Measurements from ENCODE around the gene COL4A2.

The COL4A2 gene

GRCh38 chr13:110354123-110354627 lies 47.1 kb downstream of the COL4A2 start:
- TF ChIP-seq, protein P1, sequence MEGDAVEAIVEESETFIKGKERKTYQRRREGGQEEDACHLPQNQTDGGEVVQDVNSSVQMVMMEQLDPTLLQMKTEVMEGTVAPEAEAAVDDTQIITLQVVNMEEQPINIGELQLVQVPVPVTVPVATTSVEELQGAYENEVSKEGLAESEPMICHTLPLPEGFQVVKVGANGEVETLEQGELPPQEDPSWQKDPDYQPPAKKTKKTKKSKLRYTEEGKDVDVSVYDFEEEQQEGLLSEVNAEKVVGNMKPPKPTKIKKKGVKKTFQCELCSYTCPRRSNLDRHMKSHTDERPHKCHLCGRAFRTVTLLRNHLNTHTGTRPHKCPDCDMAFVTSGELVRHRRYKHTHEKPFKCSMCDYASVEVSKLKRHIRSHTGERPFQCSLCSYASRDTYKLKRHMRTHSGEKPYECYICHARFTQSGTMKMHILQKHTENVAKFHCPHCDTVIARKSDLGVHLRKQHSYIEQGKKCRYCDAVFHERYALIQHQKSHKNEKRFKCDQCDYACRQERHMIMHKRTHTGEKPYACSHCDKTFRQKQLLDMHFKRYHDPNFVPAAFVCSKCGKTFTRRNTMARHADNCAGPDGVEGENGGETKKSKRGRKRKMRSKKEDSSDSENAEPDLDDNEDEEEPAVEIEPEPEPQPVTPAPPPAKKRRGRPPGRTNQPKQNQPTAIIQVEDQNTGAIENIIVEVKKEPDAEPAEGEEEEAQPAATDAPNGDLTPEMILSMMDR (IDR thresholded peaks at IDR 0.05): no peak

DNA sequence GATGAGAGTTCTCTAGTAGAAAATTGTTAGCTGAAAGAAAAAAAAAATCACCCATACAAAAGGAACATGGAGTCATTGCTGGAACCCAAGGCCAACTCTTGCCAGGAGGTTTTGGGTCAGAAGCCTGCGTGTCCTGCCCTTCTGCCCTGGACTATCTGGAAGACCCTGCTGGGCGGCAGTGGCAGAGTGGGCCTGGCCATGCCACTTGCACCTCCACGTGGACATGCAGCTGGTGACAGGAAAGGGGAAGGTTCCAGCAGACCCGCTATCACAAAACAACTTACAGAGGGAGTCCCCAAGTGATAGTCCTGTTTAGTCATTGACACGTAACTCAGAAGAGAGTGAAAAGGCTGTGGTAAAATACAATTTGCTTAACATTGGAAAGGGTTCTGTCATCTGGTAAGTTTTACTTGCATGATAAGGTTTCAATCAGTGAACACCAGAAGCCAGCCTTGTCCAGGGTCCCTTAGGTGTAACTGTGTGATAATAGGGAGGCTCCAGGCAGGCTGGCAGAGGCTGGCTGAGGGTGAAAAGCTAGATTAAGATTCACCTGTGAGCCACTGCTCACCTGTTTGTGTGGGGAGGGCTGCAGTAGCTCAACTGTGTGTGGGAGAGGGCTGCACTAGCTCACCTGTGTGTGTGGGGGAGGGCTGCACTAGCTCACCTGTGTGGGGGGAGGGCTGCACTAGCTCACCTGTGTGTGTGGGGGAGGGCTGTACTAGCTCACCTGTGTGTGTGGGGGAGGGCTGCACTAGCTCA lies 47.8 kb downstream of the COL4A2 start:
- TF ChIP-seq, protein P1 (IDR thresholded peaks at IDR 0.05): no peak

DNA sequence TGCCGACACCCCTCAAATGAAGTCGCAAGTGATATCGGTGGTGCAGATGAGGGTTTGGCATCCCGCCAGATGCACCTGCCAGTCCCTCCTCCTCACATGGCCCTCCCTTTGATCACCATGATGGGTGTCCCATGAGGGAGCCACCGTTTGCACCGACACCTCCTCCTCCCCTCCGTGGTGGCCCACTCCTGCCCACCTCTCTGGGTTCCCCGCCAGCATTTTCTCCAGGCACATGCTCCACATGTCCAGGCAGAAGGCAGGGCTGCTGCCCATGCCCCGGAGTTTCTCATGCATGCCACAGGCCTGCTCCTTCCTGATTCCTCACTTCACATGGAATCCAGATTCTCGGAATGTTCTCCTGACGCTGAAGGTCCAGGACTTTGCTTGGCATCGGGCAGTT lies 49.3 kb downstream of the COL4A2 start:
- TF ChIP-seq, protein P1 (IDR thresholded peaks at IDR 0.05): no peak

GRCh38 chr13:110358381-110358780 lies 51.3 kb downstream of the COL4A2 start:
- TF ChIP-seq, protein P1 (IDR thresholded peaks at IDR 0.05): no peak

GRCh38 chr13:110359840-110360301 lies 52.8 kb downstream of the COL4A2 start:
- TF ChIP-seq, protein P1 (IDR thresholded peaks at IDR 0.05): no peak

DNA sequence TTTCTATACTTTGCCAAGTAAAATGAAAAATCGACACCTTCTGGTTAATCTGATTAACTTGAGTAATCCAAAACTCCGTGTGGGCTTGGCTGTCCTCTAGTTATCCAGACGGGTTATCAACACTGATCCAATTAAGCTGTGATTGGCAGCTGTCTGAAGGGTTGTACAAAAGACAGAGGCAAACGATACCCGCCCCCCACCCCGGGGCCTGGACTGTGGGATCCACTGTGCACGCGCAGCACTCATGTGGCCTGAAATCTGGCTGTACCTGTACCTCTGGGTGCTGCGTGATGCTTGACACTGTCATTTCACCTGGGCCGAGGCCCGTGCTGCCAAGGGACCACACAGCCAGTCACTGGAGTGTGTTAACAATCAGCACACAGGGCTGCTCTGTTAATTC lies 53.5 kb downstream of the COL4A2 start:
- TF ChIP-seq, protein P1 (IDR thresholded peaks at IDR 0.05): no peak

GRCh38 chr13:110361365-110361911 lies 54.4 kb downstream of the COL4A2 start:
- TF ChIP-seq, protein P1 (IDR thresholded peaks at IDR 0.05): no peak
